Astrocyte of the hippocampus (primary cell): Measurements from ENCODE around the gene SUPT5H.
A peak's percentile ranks its signal among the peaks of the same experiment; 100 is the strongest.
"Not testable (repeated sequence)": the region's sequence is repeated elsewhere in the genome, so short reads cannot be mapped to it uniquely, and the experiment has no call there.

Experiments
- DNase-seq: peaks from one replicate; pipeline ENCODE4 v3.0.0; 2011; ENCODE audit warnings: low read depth, low spot score

The SUPT5H gene

DNA sequence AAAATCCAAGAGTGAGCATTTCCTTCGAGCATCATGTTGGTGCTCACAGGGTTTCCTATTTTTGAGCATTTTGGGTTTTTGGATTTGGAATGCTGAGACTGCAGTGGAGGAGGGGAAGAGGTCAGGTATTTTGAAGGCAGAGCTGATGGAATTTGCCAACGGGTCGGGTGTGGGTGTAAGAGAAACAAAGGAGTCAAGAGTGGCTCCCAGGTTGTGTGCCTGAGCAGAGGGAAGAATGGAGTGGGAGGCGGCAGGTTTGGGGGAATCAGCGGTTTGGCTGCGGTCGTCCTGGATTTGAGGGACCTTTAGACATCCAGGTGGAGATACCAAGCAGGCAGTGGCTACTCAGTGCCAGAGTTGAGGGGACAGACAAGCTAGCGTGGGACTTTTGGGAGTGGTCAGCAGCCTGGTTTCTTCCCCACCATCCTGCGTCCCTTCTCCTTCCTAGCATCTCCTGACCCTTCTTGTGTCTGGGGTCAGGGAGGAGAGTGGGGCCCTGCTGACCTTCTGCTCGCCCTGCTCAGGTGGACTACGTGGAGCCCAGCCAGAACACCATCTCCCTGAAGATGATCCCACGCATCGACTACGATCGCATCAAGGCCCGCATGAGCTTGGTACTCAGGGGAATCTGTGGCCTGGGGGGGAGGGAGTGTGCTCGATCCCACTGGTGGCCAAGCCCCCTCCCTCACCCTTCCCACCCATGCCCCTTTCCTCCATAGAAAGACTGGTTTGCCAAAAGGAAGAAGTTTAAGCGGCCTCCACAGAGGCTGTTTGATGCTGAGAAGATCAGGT is 20.8 kb downstream of the SUPT5H start:
- DNase-seq: no peak

DNA sequence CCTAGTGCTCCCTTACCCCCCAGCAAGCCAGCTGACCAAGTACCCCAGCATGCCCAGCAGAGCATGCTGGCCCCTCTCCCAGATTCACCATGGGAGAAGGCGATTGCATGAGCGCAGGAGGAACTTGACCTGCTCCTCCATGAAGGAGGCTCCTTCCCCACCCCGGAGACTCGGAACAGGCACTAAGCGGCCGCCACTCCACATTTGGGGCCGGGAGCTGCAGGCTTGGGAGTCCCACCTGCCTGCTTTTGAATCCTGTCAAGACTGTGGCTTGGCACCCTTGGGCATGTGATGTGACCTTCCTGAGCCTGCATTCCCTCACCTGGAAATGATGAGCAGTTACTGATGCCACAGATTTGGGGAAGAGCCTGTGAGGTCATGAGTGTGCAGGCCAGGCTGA is 22.6 kb downstream of the SUPT5H start:
- DNase-seq: no peak

DNA sequence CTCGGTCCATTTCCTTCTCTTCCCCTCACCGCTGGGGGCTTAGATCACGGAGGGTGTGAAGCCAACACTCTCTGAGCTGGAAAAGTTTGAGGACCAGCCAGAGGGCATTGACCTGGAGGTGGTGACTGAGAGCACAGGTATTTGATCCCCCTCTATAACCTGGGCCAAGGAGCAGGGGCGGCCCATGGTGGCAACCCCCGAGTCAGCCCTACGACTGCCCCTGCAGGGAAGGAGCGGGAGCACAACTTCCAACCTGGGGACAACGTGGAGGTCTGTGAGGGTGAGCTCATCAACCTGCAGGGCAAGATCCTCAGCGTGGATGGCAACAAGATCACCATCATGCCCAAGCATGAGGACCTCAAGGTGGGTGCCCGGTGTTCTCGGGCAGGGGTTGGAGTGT is 23.7 kb downstream of the SUPT5H start:
- no peak for DNase-seq

- DNase-seq: no peak
Observed at GRCh38 chr19:39469567-39469966, 24.2 kb downstream of the SUPT5H start.

DNA sequence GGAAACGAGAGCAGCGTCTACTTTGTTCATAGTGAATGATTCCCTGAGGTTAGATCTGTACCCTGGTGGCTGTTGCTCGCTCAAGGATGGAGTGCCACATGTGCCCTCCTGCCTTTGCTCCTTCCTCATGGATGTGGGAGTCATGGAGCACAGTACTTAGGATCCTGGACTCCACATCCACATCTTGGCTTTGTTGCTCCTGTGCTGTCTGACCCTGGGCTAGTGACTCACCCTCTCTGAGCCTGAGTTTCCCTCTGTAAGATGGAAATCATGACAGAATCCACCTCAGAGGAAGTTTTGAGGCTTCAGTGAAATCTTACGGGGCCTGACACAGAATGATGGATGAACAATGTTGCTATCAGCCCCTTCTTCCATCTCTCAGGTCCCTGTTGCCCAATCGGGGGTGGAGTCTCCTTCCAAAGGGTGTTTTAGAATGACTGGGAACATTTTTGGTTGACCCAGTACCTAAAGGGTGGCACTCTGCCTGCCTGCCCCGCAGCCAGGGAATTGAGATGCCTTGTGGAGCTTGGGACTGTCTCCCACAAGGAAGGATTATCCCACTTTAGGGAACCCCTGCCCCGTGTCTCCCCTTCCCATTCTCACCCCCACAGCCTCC is 25.4 kb downstream of the SUPT5H start:
- DNase-seq: no peak

GRCh38 chr19:39471756-39472536 is 26.6 kb downstream of the SUPT5H start:
- DNase-seq: no peak

DNA sequence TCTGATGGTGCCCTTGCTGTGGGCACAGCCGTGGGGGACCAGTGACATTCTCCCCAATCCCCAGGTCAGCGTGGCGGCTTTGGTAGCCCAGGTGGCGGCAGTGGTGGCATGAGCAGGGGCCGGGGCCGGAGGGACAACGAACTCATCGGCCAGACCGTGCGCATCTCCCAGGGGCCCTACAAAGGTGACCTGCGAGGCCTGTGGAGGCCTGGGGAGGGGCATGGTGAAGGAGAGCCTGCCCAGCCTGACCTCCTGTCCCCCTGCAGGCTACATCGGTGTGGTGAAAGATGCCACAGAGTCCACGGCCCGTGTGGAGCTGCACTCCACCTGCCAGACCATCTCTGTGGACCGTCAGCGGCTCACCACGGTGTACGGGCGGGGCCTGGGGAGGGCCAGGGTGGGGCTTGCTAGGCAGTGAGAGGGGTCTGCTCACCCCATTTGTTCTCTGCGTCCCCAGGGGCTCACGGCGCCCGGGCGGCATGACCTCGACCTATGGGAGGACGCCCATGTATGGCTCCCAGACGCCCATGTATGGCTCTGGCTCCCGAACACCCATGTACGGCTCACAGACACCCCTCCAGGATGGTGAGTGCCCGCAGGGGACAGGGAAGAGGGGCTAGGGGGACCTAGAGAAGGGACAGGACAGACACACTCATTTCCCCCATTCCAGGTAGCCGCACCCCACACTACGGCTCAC is 27.5 kb downstream of the SUPT5H start:
- no peak for DNase-seq

DNA sequence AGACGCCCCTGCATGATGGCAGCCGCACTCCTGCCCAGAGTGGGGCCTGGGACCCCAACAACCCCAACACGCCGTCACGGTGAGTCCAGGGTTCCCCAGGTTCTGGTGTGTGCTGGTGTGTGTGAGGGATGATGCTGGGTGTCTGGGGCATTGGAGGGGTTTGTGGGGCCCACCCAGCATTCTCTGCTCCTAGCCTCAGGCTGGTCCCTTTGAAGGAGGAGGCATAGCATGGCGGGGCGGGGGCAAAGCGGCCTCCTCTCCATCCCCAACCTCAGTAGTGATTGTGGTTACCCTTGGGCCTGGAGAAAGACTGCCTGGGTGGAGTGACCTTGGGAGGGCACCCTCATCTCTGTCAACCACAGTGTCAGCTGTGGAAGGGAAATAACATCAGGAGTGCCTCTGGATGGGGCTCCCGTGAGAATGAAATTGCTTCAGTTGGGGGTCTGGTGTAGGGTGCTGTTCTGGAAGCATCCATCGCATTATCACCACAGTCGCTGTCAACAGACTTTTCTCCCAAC is 28.1 kb downstream of the SUPT5H start:
- DNase-seq: no peak

GRCh38 chr19:39474139-39474620 is 28.8 kb downstream of the SUPT5H start:
- DNase-seq: peak; percentile 71

- no peak for DNase-seq
Observed at GRCh38 chr19:39475748-39476147, 30.4 kb downstream of the SUPT5H start.

DNA sequence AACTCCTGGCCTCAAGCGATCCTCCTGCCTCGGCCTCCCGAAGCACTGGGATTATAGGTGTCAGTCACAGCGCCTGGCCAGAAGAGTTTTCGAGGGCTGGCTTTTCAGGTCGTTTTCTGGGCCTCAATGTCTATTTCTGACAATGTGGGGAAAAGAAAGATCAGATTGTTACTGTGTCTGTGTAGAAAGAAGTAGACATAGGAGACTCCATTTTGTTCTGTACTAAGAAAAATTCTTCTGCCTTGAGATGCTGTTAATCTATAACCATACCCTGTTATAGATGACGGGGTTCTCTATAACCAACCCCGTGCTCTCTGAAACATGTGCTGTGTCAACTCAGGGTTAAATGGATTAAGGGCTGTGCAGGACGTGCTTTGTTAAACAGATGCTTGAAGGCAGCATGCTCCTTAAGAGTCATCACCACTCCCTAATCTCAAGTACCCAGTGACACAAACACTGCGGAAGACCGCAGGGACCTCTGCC is 34.0 kb downstream of the SUPT5H start:
- not testable (repeated sequence) for DNase-seq

DNA sequence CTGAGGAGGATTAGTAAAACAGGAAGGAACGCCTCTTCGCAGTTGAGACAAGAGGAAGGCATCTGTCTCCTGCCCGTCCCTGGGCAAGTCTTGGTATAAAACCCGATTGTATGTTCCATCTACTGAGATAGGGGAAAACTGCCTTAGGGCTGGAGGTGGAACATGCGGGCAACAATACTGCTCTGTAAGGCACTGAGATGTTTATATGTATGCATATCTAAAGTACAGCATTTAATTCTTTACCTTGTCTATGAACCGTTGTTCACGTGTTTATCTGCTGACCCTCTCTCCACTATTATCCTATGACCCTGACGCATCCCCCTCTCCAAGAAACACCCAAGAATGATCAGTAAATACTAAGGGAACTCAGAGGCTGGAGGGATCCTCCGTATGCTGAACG is 34.5 kb downstream of the SUPT5H start:
- no peak for DNase-seq

DNA sequence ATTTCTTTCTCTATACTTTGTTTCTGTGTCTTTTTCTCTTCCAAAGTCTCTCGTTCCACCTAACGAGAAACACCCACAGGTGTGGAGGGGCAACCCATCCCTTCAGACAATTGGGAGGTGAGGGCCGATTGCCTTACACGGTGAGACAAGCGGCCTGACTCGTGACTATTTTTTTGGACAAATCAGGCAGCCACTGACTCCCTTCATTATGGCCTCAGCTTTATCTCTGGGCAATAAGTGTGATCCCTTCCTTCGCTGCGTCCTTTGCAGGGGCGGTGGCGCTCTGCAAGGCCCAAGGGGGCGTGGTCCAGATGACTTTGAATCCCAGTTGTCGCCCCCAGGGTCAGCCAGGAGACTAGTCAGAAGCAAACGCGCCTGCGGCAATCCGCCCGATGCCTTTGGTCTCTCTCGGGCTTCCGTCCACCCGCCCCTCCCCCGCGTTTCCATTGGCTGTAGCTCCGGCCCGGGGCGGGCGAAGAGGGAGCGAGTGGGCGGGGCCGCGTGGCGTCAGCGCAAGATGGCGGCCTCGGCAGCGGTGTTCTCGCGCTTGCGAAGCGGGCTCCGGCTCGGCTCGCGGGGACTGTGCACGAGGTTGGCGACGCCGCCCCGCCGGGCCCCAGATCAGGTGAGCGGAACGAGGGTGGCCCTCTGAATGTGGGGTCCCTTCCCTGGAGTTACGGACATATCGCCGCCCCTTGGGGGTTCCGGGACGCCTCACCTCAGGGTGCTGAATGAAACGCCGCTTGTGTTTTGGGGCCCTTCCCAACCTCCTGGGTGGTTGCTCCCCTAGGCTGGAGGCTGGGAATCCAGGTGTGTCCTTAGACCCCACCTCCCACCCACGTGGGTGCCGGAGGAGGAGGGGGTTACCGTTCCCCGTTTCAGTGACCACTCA is 35.2 kb downstream of the SUPT5H start, which contains the start of gene TIMM50:
TIMM50 (plus strand) TSS at position 502 of the 892 bp plus-strand sequence; CDS start at position 518, 16 bp downstream.
- peak; percentile 98 for DNase-seq

DNA sequence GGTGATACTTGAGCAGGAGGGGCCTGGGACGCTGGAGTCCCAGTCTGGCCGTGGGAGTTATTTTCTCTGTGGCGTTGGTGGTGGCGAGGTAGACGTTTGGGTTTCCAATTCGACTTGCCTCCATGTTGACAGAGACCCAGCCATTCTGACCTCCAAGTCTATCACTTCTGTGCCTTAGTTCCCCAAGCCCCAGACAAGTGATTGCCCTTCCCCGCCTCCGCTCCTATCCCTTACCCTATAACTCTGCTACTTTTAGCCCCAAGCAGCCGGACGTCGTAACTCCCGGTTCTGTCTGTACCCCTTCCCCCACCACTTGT is 35.8 kb downstream of the SUPT5H start:
- no peak for DNase-seq

DNA sequence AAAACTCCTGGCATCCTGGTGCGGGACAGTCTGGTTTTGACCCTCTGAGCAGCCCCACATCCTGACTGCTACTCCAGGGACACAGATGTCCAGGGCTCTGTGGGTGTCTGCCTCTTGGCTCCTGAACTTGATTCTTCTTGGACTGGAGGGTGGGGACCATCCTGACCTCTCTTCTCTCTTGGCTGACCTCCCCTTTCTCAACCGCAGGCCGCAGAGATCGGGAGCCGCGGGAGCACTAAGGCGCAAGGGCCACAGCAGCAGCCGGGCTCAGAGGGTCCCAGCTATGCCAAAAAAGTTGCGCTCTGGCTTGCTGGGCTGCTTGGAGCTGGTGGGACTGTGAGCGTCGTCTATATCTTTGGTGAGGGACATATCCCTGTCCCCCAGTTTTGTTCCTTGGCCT is 36.3 kb downstream of the SUPT5H start:
- no peak for DNase-seq

GRCh38 chr19:39483141-39483540 is 37.8 kb downstream of the SUPT5H start:
- no peak for DNase-seq

DNA sequence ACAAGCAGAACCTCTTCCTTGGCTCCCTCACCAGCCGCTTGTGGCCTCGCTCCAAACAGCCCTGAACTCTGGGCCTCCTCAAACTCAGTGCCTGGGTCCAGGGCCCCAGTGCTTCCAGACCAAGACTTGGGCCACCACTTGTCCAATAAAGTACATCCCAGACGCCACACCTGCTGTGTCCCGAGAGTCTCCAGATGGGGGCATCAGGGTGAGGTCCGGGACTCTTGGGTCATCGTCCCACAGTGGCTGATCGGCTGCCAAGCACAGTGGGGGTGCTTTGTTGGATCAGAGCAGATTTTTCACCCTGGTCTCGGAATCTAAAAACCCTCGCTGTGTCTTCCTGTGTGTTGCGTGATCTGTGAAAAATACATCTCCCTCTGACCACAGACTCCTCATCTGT is 44.4 kb downstream of the SUPT5H start:
- no peak for DNase-seq

DNA sequence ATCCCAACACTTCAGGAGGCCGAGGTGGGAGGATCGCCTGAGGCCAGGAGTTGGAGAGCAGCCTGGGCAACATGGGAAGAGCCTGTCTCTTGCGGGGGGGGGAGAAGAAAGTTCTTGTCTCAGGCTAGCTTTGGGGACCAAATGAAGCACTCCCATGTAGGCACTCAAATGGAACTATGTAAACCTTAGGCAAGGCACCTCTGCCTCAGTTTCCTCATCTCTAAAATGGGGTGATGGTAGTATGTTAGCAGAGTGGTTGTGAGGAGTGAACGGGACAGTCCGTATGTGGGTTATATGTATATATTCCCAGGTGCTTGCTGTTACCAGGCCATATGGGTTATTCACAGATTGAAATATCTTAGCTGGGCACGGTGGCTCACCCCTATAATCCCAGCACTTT is 46.8 kb downstream of the SUPT5H start:
- DNase-seq: no peak

DNA sequence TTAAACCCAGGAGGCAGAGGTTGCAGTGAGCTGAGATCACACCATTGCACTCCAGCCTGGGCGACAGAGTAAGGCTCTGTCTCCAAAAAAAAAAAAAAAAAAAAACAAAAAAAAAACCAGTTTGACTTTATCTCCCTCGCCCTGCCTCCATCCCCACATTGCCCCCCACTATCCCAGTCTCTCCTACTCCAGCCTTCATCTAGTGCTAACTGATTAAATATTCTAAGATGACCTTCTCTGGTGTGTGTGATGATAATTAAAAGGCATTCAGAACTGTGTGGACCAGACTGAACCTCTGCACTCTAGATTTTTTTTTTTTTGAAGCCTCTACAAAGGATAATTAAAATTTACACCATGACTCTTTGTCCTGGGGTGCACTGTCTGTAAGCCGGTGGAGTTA is 47.4 kb downstream of the SUPT5H start:
- no peak for DNase-seq

DNA sequence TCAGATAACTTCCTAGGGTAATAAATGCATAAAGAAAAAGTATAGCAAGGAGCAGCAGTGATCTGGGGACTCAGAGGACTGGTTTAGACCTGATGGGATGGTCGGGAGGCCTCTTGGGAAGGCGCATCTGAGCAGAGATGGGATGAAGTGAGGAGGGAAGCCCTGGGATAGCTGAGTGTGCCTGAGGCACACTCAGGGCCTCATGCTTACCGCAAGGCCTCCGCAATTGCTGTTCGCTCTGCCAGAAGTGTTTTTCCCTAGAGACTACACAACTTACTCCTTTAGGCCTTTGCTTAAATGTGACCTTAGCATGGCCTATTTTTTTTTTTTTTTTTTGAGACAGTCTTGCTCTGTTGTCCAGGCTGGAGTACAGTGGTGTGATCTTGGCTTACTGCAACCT is 49.3 kb downstream of the SUPT5H start:
- DNase-seq: no peak

DNA sequence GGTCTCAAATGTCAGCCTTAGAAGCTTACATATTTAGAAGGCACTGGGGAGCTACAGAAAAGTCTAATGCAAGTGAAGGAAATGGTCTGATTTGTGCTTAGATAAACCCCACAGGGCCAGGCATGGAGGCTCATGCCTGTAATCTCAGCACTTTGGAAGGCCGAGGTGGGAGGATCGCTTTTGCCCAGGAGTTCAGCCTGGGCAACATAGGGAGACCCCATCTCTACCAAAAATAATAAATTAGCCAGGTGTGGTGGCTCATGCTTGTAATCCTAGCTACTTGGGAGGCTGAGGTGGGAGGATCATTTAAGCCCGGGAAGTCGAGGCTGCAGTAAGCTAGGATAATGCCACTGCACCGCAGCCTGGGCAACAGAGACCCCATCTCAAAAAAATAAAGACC is 50.7 kb downstream of the SUPT5H start:
- DNase-seq: no peak
